CD14-positive monocyte (primary cell): ENCODE measurements around the gene LGR4. TPM values are rescaled to one million over a fixed set of nuclear protein-coding genes. Genes with fewer than 3 reads are reported as not detected.

Experiments
- DNase-seq, 3 donors: peaks; one replicate each; pipeline ENCODE4 v3.0.0-alpha.2; 2011 to 2022
- H2AFZ ChIP-seq: 2 replicates; pipeline ENCODE4 v1.6.0; 2012; ENCODE audit warnings: mild to moderate bottlenecking, low read depth, low read length, inconsistent platforms; ENCODE audit not compliant: insufficient read depth, poor library complexity, severe bottlenecking
- H3K27ac ChIP-seq, 2 donors: 1 replicate in 1 of 2; 2 replicates in 1 of 2; pipeline ENCODE4 v1.5.1; 2012 to 2013; ENCODE audit warnings: low read length in 2 of 2, control low read depth in 1 of 2, inconsistent platforms in 1 of 2, low read depth in 1 of 2, mild to moderate bottlenecking in 1 of 2
- H3K27me3 ChIP-seq, 2 donors: one replicate each; pipeline versions ENCODE4 v1.6.0 to v1.6.1; 2011 to 2013; ENCODE audit warnings: low read length in 2 of 2; ENCODE audit not compliant: control insufficient read depth in 2 of 2, insufficient read depth in 2 of 2
- H3K36me3 ChIP-seq, 2 donors: replicated peaks in 1 of 2; 1 replicate in 1 of 2; 2 replicates in 1 of 2; pipeline versions ENCODE4 v1.5.1 to v1.6.1; 2012 to 2013; ENCODE audit warnings: low read length in 2 of 2, control low read depth in 1 of 2, inconsistent platforms in 1 of 2, mild to moderate bottlenecking in 1 of 2; ENCODE audit not compliant: insufficient read depth in 2 of 2, control insufficient read depth in 1 of 2
- H3K4me1 ChIP-seq, 2 donors: 1 replicate in 1 of 2; 2 replicates in 1 of 2; pipeline versions ENCODE4 v1.5.1 to v1.6.1; 2012 to 2013; ENCODE audit warnings: low read length in 2 of 2, control low read depth in 1 of 2, inconsistent platforms in 1 of 2, mild to moderate bottlenecking in 1 of 2, moderate library complexity in 1 of 2; ENCODE audit not compliant: insufficient read depth in 2 of 2, control insufficient read depth in 1 of 2
- H3K4me2 ChIP-seq: replicated peaks from 2 replicates; pipeline ENCODE3; 2012; ENCODE audit warnings: low read length, moderate library complexity, mild to moderate bottlenecking; ENCODE audit not compliant: poor library complexity, severe bottlenecking; ENCODE audit errors: extremely low read depth
- H3K4me3 ChIP-seq, 3 experiments: fragments of 200-600 bp in 1 of 3; sonication (generic) in 1 of 3; replicated peaks in 1 of 3; 1 replicate in 2 of 3; 2 replicates in 1 of 3; pipeline ENCODE4 v1.5.1; 2011 to 2013; ENCODE audit warnings: low read length in 3 of 3, mild to moderate bottlenecking in 3 of 3, control low read depth in 2 of 3, low read depth in 2 of 3, inconsistent platforms in 1 of 3, moderate library complexity in 1 of 3
- H3K79me2 ChIP-seq: 2 replicates; pipeline ENCODE4 v1.6.0; 2012; ENCODE audit warnings: mild to moderate bottlenecking, control low read depth, inconsistent platforms, low read length, moderate library complexity; ENCODE audit not compliant: insufficient read depth
- H3K9ac ChIP-seq: 2 replicates; pipeline ENCODE4 v1.6.0; 2017; ENCODE audit warnings: low read length, mild to moderate bottlenecking; ENCODE audit not compliant: insufficient read depth, poor library complexity, severe bottlenecking
- H3K9me3 ChIP-seq, 2 donors: replicated peaks in 1 of 2; 1 replicate in 1 of 2; 2 replicates in 1 of 2; pipeline versions ENCODE4 v1.5.1 to v1.6.1; 2012 to 2013; ENCODE audit warnings: low read length in 2 of 2, control low read depth in 1 of 2; ENCODE audit not compliant: control insufficient read depth in 1 of 2, insufficient read depth in 1 of 2
- H4K20me1 ChIP-seq: 2 replicates; pipeline ENCODE4 v1.6.0; 2012; ENCODE audit warnings: mild to moderate bottlenecking, low read length, control low read depth, moderate library complexity; ENCODE audit not compliant: insufficient read depth
- H3K27ac Mint-ChIP-seq, 7 donors: one replicate each; pipeline ENCODE4 v1.8.0; 2020; ENCODE audit warnings: mild to moderate bottlenecking in 7 of 7, mixed read lengths in 7 of 7, moderate library complexity in 6 of 7, inconsistent platforms in 2 of 7
- H3K27me3 Mint-ChIP-seq, 3 donors: one replicate each; pipeline ENCODE4 v1.8.0; 2021 to 2022; ENCODE audit warnings: low read depth in 3 of 3, mild to moderate bottlenecking in 3 of 3, mixed read lengths in 3 of 3, moderate library complexity in 3 of 3, inconsistent platforms in 1 of 3
- H3K36me3 Mint-ChIP-seq, 2 donors: one replicate each; pipeline ENCODE4 v1.8.0; 2020; ENCODE audit warnings: mixed read lengths in 2 of 2, inconsistent platforms in 1 of 2, mild to moderate bottlenecking in 1 of 2
- H3K4me1 Mint-ChIP-seq: one replicate; pipeline ENCODE4 v1.8.0; 2020; ENCODE audit warnings: mild to moderate bottlenecking, mixed read lengths
- H3K4me3 Mint-ChIP-seq, 2 donors: one replicate each; pipeline ENCODE4 v1.8.0; 2020; ENCODE audit warnings: mild to moderate bottlenecking in 2 of 2, mixed read lengths in 2 of 2, moderate library complexity in 1 of 2
- H3K9me3 Mint-ChIP-seq, 7 donors: one replicate each; pipeline ENCODE4 v1.8.0; 2020 to 2022; ENCODE audit warnings: mixed read lengths in 7 of 7, mild to moderate bottlenecking in 6 of 7, moderate library complexity in 6 of 7, inconsistent platforms in 2 of 7
- CTCF ChIP-seq: fragments of 200-600 bp; IDR thresholded peaks from one replicate; pipeline ENCODE4 v1.8.0; 2022; ENCODE audit warnings: antibody characterized with exemption, mild to moderate bottlenecking
- WGBS: methylation state at CpG from one replicate; pipeline ENCODE4 v1.1.5; 2013; ENCODE audit warnings: missing lambda C conversion rate; ENCODE audit not compliant: insufficient coverage; 5-methylcytosine and 5-hydroxymethylcytosine counted together
- intact Hi-C, 2 donors: fragments of 100-400 bp; cut with micrococcal nuclease; formaldehyde crosslinking; loops; one replicate each; pipeline versions ENCODE4 v1.15.0 to v1.15.1; 2023
- polyA plus RNA-seq, 3 donors: library from polyadenylated mRNA; depleted of rRNA in 1 of 3; unstranded in 2 of 3; stranded (reverse) in 1 of 3; fragments of 300-500 nt in 2 of 3; fragments of >200 nt in 1 of 3; fragmentation: Illumina TruSeq in 2 of 3; gene quantifications; 1 replicate in 2 of 3; 2 replicates in 1 of 3; pipeline ENCODE4 v1.2.3, GENCODE V29; 2012 to 2021

Gene LGR4
- polyA plus RNA-seq, 3 donors = 0.67 to 0.92 (median 0.72) TPM

GRCh38 chr11:27466363-27466762 lies 6.2 kb downstream of the LGR4 start:
- Histone ChIP-seq H3K27me3 (peaks cover 7 to 13% of the 10 kb centered on the region in 2 donors), H3K4me1 (peaks cover 43 to 49% of the 10 kb centered on the region in 2 donors), H3K27ac (no peak overlapping the region), H3K36me3 (no peaks in the 10 kb centered on the region), H2AFZ (no peak overlapping the region), H3K9me3 (no peaks in the 10 kb centered on the region), H3K4me3 (no peak overlapping the region), H3K9ac (no peak overlapping the region), H4K20me1 (no peaks in the 10 kb centered on the region), H3K4me2 (no peak overlapping the region), H3K79me2 (no peaks in the 10 kb centered on the region)
- Mint-ChIP-seq H3K27ac (no peak overlapping the region), H3K4me1 (peaks cover 42% of the 10 kb centered on the region), H3K36me3 (peaks cover 0 to 2% of the 10 kb centered on the region in 2 donors), H3K4me3 (no peak overlapping the region), H3K9me3 (no peaks in the 10 kb centered on the region), H3K27me3 (peaks cover 10 to 14% (median 10%) of the 10 kb centered on the region in 3 donors)
- intact Hi-C loops = no loop called here
- WGBS = no CpG with 5 or more reads among the region's 1 CpG
- no peak for TF ChIP-seq CTCF
- DNase-seq = no peak

- intact Hi-C loops = no loop called here
- no peak overlapping the region for H3K4me2 ChIP-seq
- no peaks in the 10 kb centered on the region for H3K9me3 Mint-ChIP-seq
- H3K9ac ChIP-seq = no peak overlapping the region
- H2AFZ ChIP-seq = no peak overlapping the region
- H3K27ac ChIP-seq = no peak overlapping the region
- no peaks in the 10 kb centered on the region for H3K9me3 ChIP-seq
- no peak for TF ChIP-seq CTCF
- H3K27me3 ChIP-seq = peaks cover 2 to 6% of the 10 kb centered on the region in 2 donors
- H4K20me1 ChIP-seq = no peaks in the 10 kb centered on the region
- H3K27me3 Mint-ChIP-seq = peaks cover 2 to 7% (median 2%) of the 10 kb centered on the region in 3 donors
- H3K4me3 Mint-ChIP-seq = no peak overlapping the region
- H3K36me3 Mint-ChIP-seq = no peaks in the 10 kb centered on the region
- no peaks in the 10 kb centered on the region for H3K79me2 ChIP-seq
- WGBS = 100% methylated on average over 1 of the region's 3 CpGs
- H3K4me1 Mint-ChIP-seq = peaks cover 35% of the 10 kb centered on the region
- H3K36me3 ChIP-seq = no peaks in the 10 kb centered on the region
- H3K4me3 ChIP-seq = no peak overlapping the region
- DNase-seq = no peak
- H3K4me1 ChIP-seq = peaks cover 36 to 41% of the 10 kb centered on the region in 2 donors
- no peak overlapping the region for H3K27ac Mint-ChIP-seq
Observed at GRCh38 chr11:27465629-27466028, 7.0 kb downstream of the LGR4 start.
